ENCODE results near the gene SLC4A11. TPM values are rescaled to one million over a fixed set of nuclear protein-coding genes. Genes with fewer than 3 reads are reported as not detected.
"Not testable (repeated sequence)": the region's sequence is repeated elsewhere in the genome, so short reads cannot be mapped to it uniquely, and the experiment has no call there.

SLC4A11 gene
- total RNA-seq, 1 donor from 2014 or later, result under 0.01 TPM

GRCh38 chr20:3195590-3196237, 43.3 kb downstream of the SLC4A11 start:
- peaks cover 67 to 81% (median 76%) of the 10 kb centered on the region in 3 donors for H3K36me3 ChIP-seq (ENCODE audit: control insufficient read depth in 3 of 3, insufficient read depth in 3 of 3, low read length in 3 of 3)
- H3K9ac ChIP-seq (ENCODE audit: low read depth in 1 of 3, low read length in 3 of 3), result no peak overlapping the region
- no peaks in the 10 kb centered on the region for H3K9me3 ChIP-seq (ENCODE audit: control insufficient read depth in 3 of 3, low read length in 3 of 3)
- no peaks in the 10 kb centered on the region for H3K4me1 ChIP-seq (ENCODE audit: control insufficient read depth in 3 of 3, insufficient read depth in 3 of 3, low read length in 3 of 3)
- no peak overlapping the region for H3K27ac ChIP-seq (ENCODE audit: low read depth, low read length)
- H3K4me3 ChIP-seq (ENCODE audit: low read length in 3 of 3), result no peak overlapping the region
- H3K27me3 ChIP-seq (ENCODE audit: control insufficient read depth in 3 of 3, insufficient read depth in 3 of 3, low read length in 3 of 3), result no peaks in the 10 kb centered on the region

- Histone ChIP-seq H3K27ac (ENCODE audit: low read depth, low read length) (no peak overlapping the region), H3K36me3 (ENCODE audit: control insufficient read depth in 3 of 3, insufficient read depth in 3 of 3, low read length in 3 of 3) (peaks cover 67 to 75% (median 75%) of the 10 kb centered on the region in 3 donors), H3K27me3 (ENCODE audit: control insufficient read depth in 3 of 3, insufficient read depth in 3 of 3, low read length in 3 of 3) (no peaks in the 10 kb centered on the region), H3K9me3 (ENCODE audit: control insufficient read depth in 3 of 3, low read length in 3 of 3) (no peaks in the 10 kb centered on the region), H3K4me3 (ENCODE audit: low read length in 3 of 3) (no peak overlapping the region), H3K4me1 (ENCODE audit: control insufficient read depth in 3 of 3, insufficient read depth in 3 of 3, low read length in 3 of 3) (no peaks in the 10 kb centered on the region), H3K9ac (ENCODE audit: low read depth in 1 of 3, low read length in 3 of 3) (no peak overlapping the region)
Observed at GRCh38 chr20:3194617-3195280, 44.2 kb downstream of the SLC4A11 start.

- H3K4me1 ChIP-seq (ENCODE audit: control insufficient read depth in 3 of 3, insufficient read depth in 3 of 3, low read length in 3 of 3), result no peaks in the 10 kb centered on the region
- H3K9ac ChIP-seq (ENCODE audit: low read depth in 1 of 3, low read length in 3 of 3), result no peak overlapping the region
- H3K27ac ChIP-seq (ENCODE audit: low read depth, low read length), result no peak overlapping the region
- H3K9me3 ChIP-seq (ENCODE audit: control insufficient read depth in 3 of 3, low read length in 3 of 3), result no peaks in the 10 kb centered on the region
- H3K36me3 ChIP-seq (ENCODE audit: control insufficient read depth in 3 of 3, insufficient read depth in 3 of 3, low read length in 3 of 3), result peaks cover 60 to 75% (median 68%) of the 10 kb centered on the region in 3 donors
- no peak overlapping the region for H3K4me3 ChIP-seq (ENCODE audit: low read length in 3 of 3)
- H3K27me3 ChIP-seq (ENCODE audit: control insufficient read depth in 3 of 3, insufficient read depth in 3 of 3, low read length in 3 of 3), result no peaks in the 10 kb centered on the region
Observed at GRCh38 chr20:3193806-3194616, 45.0 kb downstream of the SLC4A11 start.

GRCh38 chr20:3192226-3193015, 46.6 kb downstream of the SLC4A11 start:
- Histone ChIP-seq H3K9me3 (ENCODE audit: control insufficient read depth in 3 of 3, low read length in 3 of 3) (no peaks in the 10 kb centered on the region), H3K9ac (ENCODE audit: low read depth in 1 of 3, low read length in 3 of 3) (no peak overlapping the region), H3K4me1 (ENCODE audit: control insufficient read depth in 3 of 3, insufficient read depth in 3 of 3, low read length in 3 of 3) (no peaks in the 10 kb centered on the region), H3K36me3 (ENCODE audit: control insufficient read depth in 3 of 3, insufficient read depth in 3 of 3, low read length in 3 of 3) (peaks cover 59 to 67% (median 59%) of the 10 kb centered on the region in 3 donors), H3K27ac (ENCODE audit: low read depth, low read length) (no peak overlapping the region), H3K27me3 (ENCODE audit: control insufficient read depth in 3 of 3, insufficient read depth in 3 of 3, low read length in 3 of 3) (no peaks in the 10 kb centered on the region), H3K4me3 (ENCODE audit: low read length in 3 of 3) (no peak overlapping the region)

GRCh38 chr20:3190681-3191111, 48.3 kb downstream of the SLC4A11 start:
- Histone ChIP-seq H3K4me3 (ENCODE audit: low read length in 3 of 3) (no peak overlapping the region), H3K27me3 (ENCODE audit: control insufficient read depth in 3 of 3, insufficient read depth in 3 of 3, low read length in 3 of 3) (no peaks in the 10 kb centered on the region), H3K36me3 (ENCODE audit: control insufficient read depth in 3 of 3, insufficient read depth in 3 of 3, low read length in 3 of 3) (peaks cover 48 to 58% (median 54%) of the 10 kb centered on the region in 3 donors), H3K4me1 (ENCODE audit: control insufficient read depth in 3 of 3, insufficient read depth in 3 of 3, low read length in 3 of 3) (no peaks in the 10 kb centered on the region), H3K9ac (ENCODE audit: low read depth in 1 of 3, low read length in 3 of 3) (no peak overlapping the region), H3K27ac (ENCODE audit: low read depth, low read length) (no peak overlapping the region), H3K9me3 (ENCODE audit: control insufficient read depth in 3 of 3, low read length in 3 of 3) (no peaks in the 10 kb centered on the region)

GRCh38 chr20:3189561-3190131, 49.3 kb downstream of the SLC4A11 start:
- no peak overlapping the region for H3K27ac ChIP-seq (ENCODE audit: low read depth, low read length)

GRCh38 chr20:3188823-3189413, 50.1 kb downstream of the SLC4A11 start:
- Histone ChIP-seq H3K4me3 (ENCODE audit: low read length in 3 of 3) (no peak overlapping the region), H3K9ac (ENCODE audit: low read depth in 1 of 3, low read length in 3 of 3) (no peak overlapping the region), H3K36me3 (ENCODE audit: control insufficient read depth in 3 of 3, insufficient read depth in 3 of 3, low read length in 3 of 3) (peaks cover 30 to 44% (median 37%) of the 10 kb centered on the region in 3 donors), H3K27me3 (ENCODE audit: control insufficient read depth in 3 of 3, insufficient read depth in 3 of 3, low read length in 3 of 3) (no peaks in the 10 kb centered on the region), H3K9me3 (ENCODE audit: control insufficient read depth in 3 of 3, low read length in 3 of 3) (no peaks in the 10 kb centered on the region), H3K27ac (ENCODE audit: low read depth, low read length) (no peak overlapping the region), H3K4me1 (ENCODE audit: control insufficient read depth in 3 of 3, insufficient read depth in 3 of 3, low read length in 3 of 3) (no peaks in the 10 kb centered on the region)

More at GRCh38 chr20:3189561-3190131, 49.3 kb downstream of the SLC4A11 start:
- H3K9ac ChIP-seq (ENCODE audit: low read depth in 1 of 3, low read length in 3 of 3), result no peak overlapping the region
- H3K36me3 ChIP-seq (ENCODE audit: control insufficient read depth in 3 of 3, insufficient read depth in 3 of 3, low read length in 3 of 3), result peaks cover 38 to 48% (median 44%) of the 10 kb centered on the region in 3 donors
- H3K4me1 ChIP-seq (ENCODE audit: control insufficient read depth in 3 of 3, insufficient read depth in 3 of 3, low read length in 3 of 3), result no peaks in the 10 kb centered on the region
- H3K27me3 ChIP-seq (ENCODE audit: control insufficient read depth in 3 of 3, insufficient read depth in 3 of 3, low read length in 3 of 3), result no peaks in the 10 kb centered on the region
- no peak overlapping the region for H3K4me3 ChIP-seq (ENCODE audit: low read length in 3 of 3)
- H3K9me3 ChIP-seq (ENCODE audit: control insufficient read depth in 3 of 3, low read length in 3 of 3), result no peaks in the 10 kb centered on the region

- H3K4me3 ChIP-seq (ENCODE audit: low read length in 3 of 3); H3K9ac ChIP-seq (ENCODE audit: low read depth in 1 of 3, low read length in 3 of 3); H3K27ac ChIP-seq (ENCODE audit: low read depth, low read length); H3K4me1 ChIP-seq (ENCODE audit: control insufficient read depth in 3 of 3, insufficient read depth in 3 of 3, low read length in 3 of 3); H3K9me3 ChIP-seq (ENCODE audit: control insufficient read depth in 3 of 3, low read length in 3 of 3); H3K27me3 ChIP-seq (ENCODE audit: control insufficient read depth in 3 of 3, insufficient read depth in 3 of 3, low read length in 3 of 3): not testable (repeated sequence)
- H3K36me3 ChIP-seq (ENCODE audit: control insufficient read depth in 3 of 3, insufficient read depth in 3 of 3, low read length in 3 of 3), result peaks cover 24 to 36% (median 30%) of the 10 kb centered on the region in 3 donors
Observed at GRCh38 chr20:3187861-3188260, 51.1 kb downstream of the SLC4A11 start.

All from skeletal muscle tissue (tissue), 4 donors.